ENCODE data around the gene VKORC1. TPM values are rescaled to one million over a fixed set of nuclear protein-coding genes. Genes with fewer than 3 reads are reported as not detected.

VKORC1 gene
- total RNA-seq, 1 donor from 2014 or later, result 32.6 TPM

DNA sequence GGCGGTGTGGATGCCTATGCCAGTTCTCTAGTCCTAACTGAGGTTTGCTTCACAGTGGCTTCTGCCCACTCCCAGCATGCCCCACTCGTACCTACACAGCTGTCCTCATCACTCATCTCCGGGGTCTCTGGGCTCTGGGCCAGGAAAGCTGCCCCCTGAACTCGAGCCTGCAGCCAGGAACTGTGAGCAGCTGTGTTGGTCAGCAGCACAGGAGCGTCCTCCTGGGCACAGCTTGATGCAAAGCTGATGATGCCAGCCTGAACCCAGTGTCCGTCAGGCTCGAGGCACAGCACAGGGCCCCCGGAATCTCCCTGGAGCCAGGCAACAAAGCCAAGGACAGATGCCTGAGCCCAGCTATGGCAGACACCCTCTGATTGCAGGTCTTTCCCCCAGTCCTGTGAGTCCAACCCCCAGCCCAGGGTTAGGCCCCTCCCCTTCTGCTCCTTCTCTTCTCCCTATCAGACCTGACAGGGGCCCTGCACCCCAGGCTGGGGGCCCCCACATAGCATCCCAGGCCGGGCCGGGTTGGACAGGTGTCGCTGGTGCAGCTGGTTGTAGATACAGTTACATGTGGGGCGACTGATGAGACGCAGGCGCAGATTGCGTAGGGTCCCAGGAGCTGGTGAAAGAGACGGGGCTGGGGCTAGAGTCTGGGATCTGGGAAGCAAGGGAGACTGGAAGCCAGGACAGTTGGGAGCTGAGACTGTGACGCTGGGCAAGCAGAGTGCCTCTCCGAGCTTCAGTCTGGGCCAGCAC is 8.5 kb downstream of the VKORC1 start:
- Histone ChIP-seq H3K36me3 (ENCODE audit: control insufficient read depth, insufficient read depth, low read length) (peaks cover 11% of the 10 kb centered on the region), H3K27me3 (ENCODE audit: control insufficient read depth, insufficient read depth, low read length) (no peaks in the 10 kb centered on the region), H3K4me3 (ENCODE audit: low read depth, low read length) (no peak overlapping the region)
- DNase-seq (ENCODE audit: low read depth) (no peak), FAIRE-seq (no peak)
- TF ChIP-seq, protein P1, sequence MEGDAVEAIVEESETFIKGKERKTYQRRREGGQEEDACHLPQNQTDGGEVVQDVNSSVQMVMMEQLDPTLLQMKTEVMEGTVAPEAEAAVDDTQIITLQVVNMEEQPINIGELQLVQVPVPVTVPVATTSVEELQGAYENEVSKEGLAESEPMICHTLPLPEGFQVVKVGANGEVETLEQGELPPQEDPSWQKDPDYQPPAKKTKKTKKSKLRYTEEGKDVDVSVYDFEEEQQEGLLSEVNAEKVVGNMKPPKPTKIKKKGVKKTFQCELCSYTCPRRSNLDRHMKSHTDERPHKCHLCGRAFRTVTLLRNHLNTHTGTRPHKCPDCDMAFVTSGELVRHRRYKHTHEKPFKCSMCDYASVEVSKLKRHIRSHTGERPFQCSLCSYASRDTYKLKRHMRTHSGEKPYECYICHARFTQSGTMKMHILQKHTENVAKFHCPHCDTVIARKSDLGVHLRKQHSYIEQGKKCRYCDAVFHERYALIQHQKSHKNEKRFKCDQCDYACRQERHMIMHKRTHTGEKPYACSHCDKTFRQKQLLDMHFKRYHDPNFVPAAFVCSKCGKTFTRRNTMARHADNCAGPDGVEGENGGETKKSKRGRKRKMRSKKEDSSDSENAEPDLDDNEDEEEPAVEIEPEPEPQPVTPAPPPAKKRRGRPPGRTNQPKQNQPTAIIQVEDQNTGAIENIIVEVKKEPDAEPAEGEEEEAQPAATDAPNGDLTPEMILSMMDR (IDR thresholded peaks at IDR 0.05; ENCODE audit: insufficient read depth, low read length, severe bottlenecking), result no peak

DNA sequence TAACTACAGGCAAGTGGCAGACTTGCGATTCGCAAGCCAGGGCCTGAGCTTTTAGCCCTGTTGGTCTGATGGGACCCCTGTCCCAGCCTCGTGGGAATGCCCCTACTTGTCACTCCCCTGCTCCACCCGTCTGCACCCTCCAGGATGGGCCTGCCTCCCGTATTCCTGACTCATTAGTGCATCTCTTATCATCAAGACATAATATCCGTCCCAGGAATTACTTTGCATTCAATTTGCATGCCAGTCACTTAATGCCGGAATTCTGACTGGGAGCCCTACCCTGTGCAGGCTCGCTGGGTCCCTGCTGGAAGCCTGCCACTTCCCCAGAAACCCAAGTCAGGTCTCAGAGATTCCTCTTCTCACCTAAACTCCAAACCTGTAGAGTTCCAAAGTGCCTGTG is 9.2 kb downstream of the VKORC1 start:
- Histone ChIP-seq H3K36me3 (ENCODE audit: control insufficient read depth, insufficient read depth, low read length) (peaks cover 13% of the 10 kb centered on the region), H3K27me3 (ENCODE audit: control insufficient read depth, insufficient read depth, low read length) (no peaks in the 10 kb centered on the region), H3K4me3 (ENCODE audit: low read depth, low read length) (no peak overlapping the region)
- no peak for DNase-seq (ENCODE audit: low read depth)
- no peak for FAIRE-seq
- TF ChIP-seq, protein P1 (IDR thresholded peaks at IDR 0.05; ENCODE audit: insufficient read depth, low read length, severe bottlenecking), result no peak

DNA sequence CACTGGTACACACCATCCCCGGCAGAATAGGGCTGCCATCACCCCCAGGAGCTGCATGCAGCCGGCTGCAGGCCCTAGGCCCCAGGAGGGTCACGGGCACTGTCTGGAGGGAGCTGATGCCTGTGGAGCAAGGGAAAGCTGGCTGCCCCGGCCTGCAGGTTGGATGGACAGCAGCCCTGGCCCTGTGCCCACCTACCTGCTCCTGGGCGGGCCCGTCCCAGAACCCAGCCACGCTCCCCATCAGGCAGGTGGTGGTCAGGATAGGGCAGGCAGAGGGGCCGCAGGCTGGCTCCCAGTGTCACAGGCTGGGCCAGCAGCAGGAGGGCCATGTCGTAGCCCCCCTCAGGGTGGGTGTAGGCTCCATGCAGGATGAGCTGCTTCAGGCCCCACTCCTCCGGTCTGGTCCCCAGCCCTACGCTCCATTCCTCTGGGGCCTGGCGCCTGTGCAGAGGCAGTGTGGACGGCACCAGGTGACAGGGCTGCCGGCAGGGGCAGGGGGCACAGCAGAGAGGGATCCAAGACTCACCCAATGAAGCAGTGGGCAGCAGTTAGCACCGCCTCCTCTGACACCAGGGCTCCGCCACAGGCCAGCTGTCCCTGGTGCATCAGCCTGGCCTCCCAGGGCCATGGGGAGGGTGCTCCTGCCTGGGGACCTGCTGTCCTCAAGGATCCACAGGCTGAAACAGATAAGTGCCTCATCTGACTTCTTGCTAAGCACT is 9.9 kb downstream of the VKORC1 start:
- peaks cover 15% of the 10 kb centered on the region for H3K36me3 ChIP-seq (ENCODE audit: control insufficient read depth, insufficient read depth, low read length)
- no peaks in the 10 kb centered on the region for H3K27me3 ChIP-seq (ENCODE audit: control insufficient read depth, insufficient read depth, low read length)
- DNase-seq (ENCODE audit: low read depth), result no peak
- FAIRE-seq, result no peak
- TF ChIP-seq, protein P1 (IDR thresholded peaks at IDR 0.05; ENCODE audit: insufficient read depth, low read length, severe bottlenecking), result no peak
- H3K4me3 ChIP-seq (ENCODE audit: low read depth, low read length), result no peak overlapping the region

DNA sequence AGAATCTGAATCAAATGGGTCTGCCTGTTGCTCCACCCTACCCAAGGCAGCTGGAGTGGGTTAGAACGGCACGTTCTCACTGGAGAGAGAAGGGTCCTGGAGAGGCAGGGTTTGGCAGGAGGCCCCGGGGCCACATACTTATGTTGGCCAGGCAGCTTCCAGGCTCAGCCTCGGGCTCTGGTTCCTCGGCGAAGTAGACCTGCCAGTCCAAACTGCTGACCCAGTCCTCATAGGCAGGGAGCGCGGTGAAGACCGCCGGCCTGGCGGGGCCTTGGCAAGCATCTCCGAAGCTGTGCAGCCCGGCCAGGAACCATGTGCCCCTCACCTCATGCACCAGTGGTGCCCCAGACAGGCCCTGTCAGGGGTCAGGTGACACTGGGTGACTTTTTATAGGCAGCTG is 10.6 kb downstream of the VKORC1 start:
- Histone ChIP-seq H3K36me3 (ENCODE audit: control insufficient read depth, insufficient read depth, low read length) (peaks cover 18% of the 10 kb centered on the region), H3K4me3 (ENCODE audit: low read depth, low read length) (no peak overlapping the region), H3K27me3 (ENCODE audit: control insufficient read depth, insufficient read depth, low read length) (no peaks in the 10 kb centered on the region)
- TF ChIP-seq, protein P1 (IDR thresholded peaks at IDR 0.05; ENCODE audit: insufficient read depth, low read length, severe bottlenecking), result no peak
- no peak for DNase-seq (ENCODE audit: low read depth)
- FAIRE-seq, result no peak

DNA sequence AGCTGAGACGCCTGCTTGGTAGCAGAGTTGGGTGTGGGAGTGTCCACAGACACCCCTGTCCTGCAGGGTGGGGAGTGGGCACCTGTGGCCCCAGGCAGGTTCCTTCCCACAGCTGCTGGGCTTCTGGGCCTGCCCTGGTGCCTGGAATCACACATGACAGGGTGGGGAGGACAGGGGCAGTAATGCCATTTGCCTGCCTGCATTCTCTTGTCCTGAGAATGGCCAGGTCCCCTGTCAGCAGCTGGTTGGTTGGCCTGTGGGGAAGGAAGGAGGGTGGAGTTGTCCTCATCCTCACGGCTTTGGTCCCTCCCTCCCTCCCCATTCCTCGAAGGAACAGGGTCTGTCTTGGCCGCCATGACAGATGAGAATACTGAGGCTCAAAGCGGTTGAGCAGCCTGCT is 11.0 kb downstream of the VKORC1 start:
- no peaks in the 10 kb centered on the region for H3K27me3 ChIP-seq (ENCODE audit: control insufficient read depth, insufficient read depth, low read length)
- DNase-seq (ENCODE audit: low read depth) (no peak), FAIRE-seq (no peak)
- TF ChIP-seq, protein P1 (IDR thresholded peaks at IDR 0.05; ENCODE audit: insufficient read depth, low read length, severe bottlenecking), result no peak
- H3K4me3 ChIP-seq (ENCODE audit: low read depth, low read length), result no peak overlapping the region
- peaks cover 21% of the 10 kb centered on the region for H3K36me3 ChIP-seq (ENCODE audit: control insufficient read depth, insufficient read depth, low read length)
